ENCODE results near the gene TMEM52.

- TF ChIP-seq CTCF (IDR thresholded peaks at IDR 0.05): no peak
- no peak for TF ChIP-seq NRF1 (IDR thresholded peaks at IDR 0.05; ENCODE audit: low read depth, low read length)
- no peak for TF ChIP-seq USF1 (IDR thresholded peaks at IDR 0.05; ENCODE audit: borderline replicate concordance, low read depth)
- TF ChIP-seq MXI1 (IDR thresholded peaks at IDR 0.05; ENCODE audit: low read depth, low read length): peak; percentile 62; the same call in 1 of the 2 replicates
- TF ChIP-seq FOSL2 (IDR thresholded peaks at IDR 0.05; ENCODE audit: borderline replicate concordance, low read depth): no peak
- TF ChIP-seq JUND (IDR thresholded peaks at IDR 0.05): no peak
- no peak; the same call in 1 of the 2 replicates for TF ChIP-seq SMC3 (IDR thresholded peaks at IDR 0.05; ENCODE audit: low read depth, low read length)
- no peak for TF ChIP-seq MAX (IDR thresholded peaks at IDR 0.05; ENCODE audit: low read depth)
- peak in 1 of 2 experiments; percentile 56; a peak in 1 of 4 replicates for TF ChIP-seq EP300 (IDR thresholded peaks at IDR 0.05; ENCODE audit: borderline replicate concordance in 1 of 2, low read depth in 1 of 2, low read length in 1 of 2)
- no peak for TF ChIP-seq POLR2AphosphoS5 (IDR thresholded peaks at IDR 0.05; ENCODE audit: low read depth, low read length)
These were observed 35.8 kb downstream of the TMEM52 start for GRCh38 chr1:1883092-1883873.

Data from SK-N-SH (cell line).